Mesothelial cell of epicardium (in vitro differentiated cells): ENCODE results near the gene VAMP2. TPM values are rescaled to one million over a fixed set of nuclear protein-coding genes. Genes with fewer than 3 reads are reported as not detected.

Experiments
- DNase-seq, 2 experiments: peaks; one replicate each; pipeline ENCODE4 v3.0.0; 2021; ENCODE audit warnings: low spot score in 2 of 2; ENCODE audit not compliant: unreplicated experiment in 2 of 2
- H3K27ac Mint-ChIP-seq: 2 replicates; pipeline ENCODE4 v1.8.0; 2021; ENCODE audit warnings: mixed read lengths
- H3K27me3 Mint-ChIP-seq: 2 replicates; pipeline ENCODE4 v1.8.0; 2021; ENCODE audit warnings: low read depth, mixed read lengths
- H3K36me3 Mint-ChIP-seq: 2 replicates; pipeline ENCODE4 v1.8.0; 2021; ENCODE audit warnings: mixed read lengths
- H3K4me1 Mint-ChIP-seq: 2 replicates; pipeline ENCODE4 v1.8.0; 2021; ENCODE audit warnings: mixed read lengths
- H3K4me3 Mint-ChIP-seq: 2 replicates; pipeline ENCODE4 v1.8.0; 2021; ENCODE audit warnings: mild to moderate bottlenecking, moderate library complexity, mixed read lengths
- H3K9me3 Mint-ChIP-seq: 2 replicates; pipeline ENCODE4 v1.8.0; 2021; ENCODE audit warnings: mixed read lengths
- CTCF ChIP-seq: fragments of 200-600 bp; sonication (generic); IDR thresholded peaks from one replicate; pipeline ENCODE4 v1.5.0; 2021; ENCODE audit warnings: antibody characterized with exemption; ENCODE audit not compliant: unreplicated experiment
- total RNA-seq: library from RNA; stranded (reverse); gene quantifications from 3 replicates; pipeline ENCODE4 v1.2.1, GENCODE V29; 2021

Gene VAMP2
- total RNA-seq, 1 donor from 2014 or later: 54.8 TPM

- H3K4me1 Mint-ChIP-seq: no peaks in the 10 kb centered on the region
- DNase-seq: no peak
- no peaks in the 10 kb centered on the region for H3K36me3 Mint-ChIP-seq
- no peak overlapping the region for H3K27ac Mint-ChIP-seq
- no peak for TF ChIP-seq CTCF
- no peak overlapping the region for H3K4me3 Mint-ChIP-seq
- peaks cover 23% of the 10 kb centered on the region for H3K27me3 Mint-ChIP-seq
- no peaks in the 10 kb centered on the region for H3K9me3 Mint-ChIP-seq
Measured at GRCh38 chr17:8133399-8133798, 29.3 kb downstream of the VAMP2 start.

DNA sequence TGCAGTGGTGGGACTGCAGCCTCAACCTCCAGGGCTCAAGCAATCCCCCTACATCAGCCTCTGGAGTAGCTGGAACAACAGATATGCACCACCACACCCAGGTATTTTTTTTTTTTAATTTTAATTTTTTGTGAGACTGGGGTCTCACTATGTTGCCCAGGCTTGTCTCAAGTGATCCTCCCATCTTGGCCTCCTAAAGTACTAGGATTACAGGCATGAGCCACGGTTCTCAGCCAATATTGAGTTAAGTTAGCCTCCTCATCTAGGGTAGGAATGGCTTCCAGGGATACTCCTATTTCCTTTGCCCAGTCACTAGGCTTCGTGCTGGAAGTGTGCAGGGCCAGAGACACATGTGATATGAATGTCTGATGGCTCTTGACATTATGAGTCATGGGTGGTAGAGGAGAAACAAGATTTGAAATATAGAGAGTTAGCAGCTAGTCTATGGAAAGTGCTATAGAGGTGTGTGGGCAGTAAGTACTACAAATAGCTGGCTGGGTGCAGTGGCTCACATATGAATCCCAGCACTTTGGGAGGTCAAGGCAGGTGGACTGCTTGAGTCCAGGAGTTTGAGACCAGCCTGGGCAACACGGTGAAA lies 30.8 kb downstream of the VAMP2 start:
- H3K36me3 Mint-ChIP-seq: no peaks in the 10 kb centered on the region
- TF ChIP-seq CTCF: no peak
- peaks cover 4% of the 10 kb centered on the region for H3K4me1 Mint-ChIP-seq
- no peaks in the 10 kb centered on the region for H3K9me3 Mint-ChIP-seq
- peaks cover 29% of the 10 kb centered on the region for H3K27me3 Mint-ChIP-seq
- H3K27ac Mint-ChIP-seq: no peak overlapping the region
- no peak overlapping the region for H3K4me3 Mint-ChIP-seq
- DNase-seq: no peak

GRCh38 chr17:8128125-8128784 lies 34.5 kb downstream of the VAMP2 start:
- no peaks in the 10 kb centered on the region for H3K9me3 Mint-ChIP-seq
- H3K27me3 Mint-ChIP-seq: peaks cover 57% of the 10 kb centered on the region
- TF ChIP-seq CTCF: no peak
- peaks cover 28% of the 10 kb centered on the region for H3K4me1 Mint-ChIP-seq
- H3K27ac Mint-ChIP-seq: no peak overlapping the region
- H3K4me3 Mint-ChIP-seq: no peak overlapping the region
- DNase-seq: no peak
- H3K36me3 Mint-ChIP-seq: no peaks in the 10 kb centered on the region

DNA sequence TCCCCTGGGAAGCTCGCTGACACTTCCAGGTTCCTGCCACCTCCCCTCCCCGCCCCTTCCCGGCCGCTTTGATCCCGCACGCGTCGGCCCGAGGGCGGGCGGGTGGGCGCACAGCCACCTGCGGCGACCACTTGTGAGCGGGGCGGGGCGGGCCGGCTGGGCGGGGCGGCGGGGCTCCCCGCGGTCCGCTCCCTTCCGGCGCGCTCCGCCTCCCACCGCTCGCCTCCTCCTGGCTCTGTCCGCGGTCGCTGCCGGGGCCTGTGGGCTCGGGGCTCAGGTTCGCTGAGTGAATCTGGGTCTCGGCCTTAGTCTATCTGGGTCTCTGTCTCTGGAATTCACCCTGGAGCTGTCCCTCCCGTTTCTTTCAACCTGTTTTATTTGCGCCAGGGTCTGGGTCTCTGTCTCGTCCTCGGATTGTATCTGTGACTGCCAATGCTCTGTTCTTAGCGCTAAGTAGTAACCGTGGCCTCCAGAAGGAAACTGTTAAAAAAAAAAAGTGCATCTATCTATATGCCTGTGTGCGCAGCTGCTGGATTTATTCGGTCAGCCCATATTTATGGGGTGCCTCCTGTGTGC lies 36.2 kb downstream of the VAMP2 start:
- peak in 1 of 2 experiments; percentile 57 for DNase-seq
- Mint-ChIP-seq H3K27me3 (peaks cover 69% of the 10 kb centered on the region), H3K27ac (peak overlapping the region; percentile 68)

GRCh38 chr17:8125947-8126490 lies 36.7 kb downstream of the VAMP2 start:
- Mint-ChIP-seq H3K36me3 (no peaks in the 10 kb centered on the region), H3K27me3 (peaks cover 69% of the 10 kb centered on the region)

More for the DNA sequence above, 36.2 kb downstream of the VAMP2 start:
- Mint-ChIP-seq H3K4me1 (peaks cover 38% of the 10 kb centered on the region), H3K36me3 (no peaks in the 10 kb centered on the region), H3K9me3 (no peaks in the 10 kb centered on the region), H3K4me3 (peak overlapping the region; percentile 81)
- TF ChIP-seq CTCF: no peak

More at GRCh38 chr17:8125947-8126490, 36.7 kb downstream of the VAMP2 start:
- DNase-seq: peak in 1 of 2 experiments; percentile 55
- Mint-ChIP-seq H3K27ac (peak overlapping the region; percentile 48), H3K9me3 (no peaks in the 10 kb centered on the region), H3K4me1 (peaks cover 40% of the 10 kb centered on the region), H3K4me3 (peak overlapping the region; percentile 78)
- TF ChIP-seq CTCF: no peak
